GM12874 (cell line): ENCODE results near the gene IYD.

Experiments
- TF ChIP-seq, protein P1 (sequence below): IDR thresholded peaks from 2 replicates; pipeline ENCODE4 v1.5.1; 2011; ENCODE audit warnings: low read depth, mild to moderate bottlenecking, control low read depth, low read length, moderate library complexity; ENCODE audit not compliant: insufficient read depth

The IYD gene

DNA sequence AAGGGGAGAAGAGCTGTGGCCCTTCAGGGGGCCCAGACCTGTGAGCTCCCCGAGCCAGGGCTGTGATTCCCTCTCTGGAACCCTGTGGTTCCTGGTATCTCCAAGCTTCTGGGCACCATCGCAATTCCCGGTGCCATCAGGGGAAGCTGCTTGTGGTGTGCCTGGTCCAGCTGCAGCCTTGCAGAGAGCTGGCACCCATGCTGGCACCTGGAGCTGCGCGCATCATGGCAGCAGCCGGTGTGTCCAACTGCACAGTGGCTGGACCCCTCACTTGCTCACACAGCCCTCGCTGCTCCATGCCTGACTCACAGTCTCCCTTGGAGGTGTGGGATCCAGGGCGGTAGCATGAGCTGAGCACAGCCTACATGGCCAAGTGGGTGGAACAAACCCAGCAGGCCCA lies 56.7 kb downstream of the IYD start:
- TF ChIP-seq, protein P1, sequence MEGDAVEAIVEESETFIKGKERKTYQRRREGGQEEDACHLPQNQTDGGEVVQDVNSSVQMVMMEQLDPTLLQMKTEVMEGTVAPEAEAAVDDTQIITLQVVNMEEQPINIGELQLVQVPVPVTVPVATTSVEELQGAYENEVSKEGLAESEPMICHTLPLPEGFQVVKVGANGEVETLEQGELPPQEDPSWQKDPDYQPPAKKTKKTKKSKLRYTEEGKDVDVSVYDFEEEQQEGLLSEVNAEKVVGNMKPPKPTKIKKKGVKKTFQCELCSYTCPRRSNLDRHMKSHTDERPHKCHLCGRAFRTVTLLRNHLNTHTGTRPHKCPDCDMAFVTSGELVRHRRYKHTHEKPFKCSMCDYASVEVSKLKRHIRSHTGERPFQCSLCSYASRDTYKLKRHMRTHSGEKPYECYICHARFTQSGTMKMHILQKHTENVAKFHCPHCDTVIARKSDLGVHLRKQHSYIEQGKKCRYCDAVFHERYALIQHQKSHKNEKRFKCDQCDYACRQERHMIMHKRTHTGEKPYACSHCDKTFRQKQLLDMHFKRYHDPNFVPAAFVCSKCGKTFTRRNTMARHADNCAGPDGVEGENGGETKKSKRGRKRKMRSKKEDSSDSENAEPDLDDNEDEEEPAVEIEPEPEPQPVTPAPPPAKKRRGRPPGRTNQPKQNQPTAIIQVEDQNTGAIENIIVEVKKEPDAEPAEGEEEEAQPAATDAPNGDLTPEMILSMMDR: no peak

DNA sequence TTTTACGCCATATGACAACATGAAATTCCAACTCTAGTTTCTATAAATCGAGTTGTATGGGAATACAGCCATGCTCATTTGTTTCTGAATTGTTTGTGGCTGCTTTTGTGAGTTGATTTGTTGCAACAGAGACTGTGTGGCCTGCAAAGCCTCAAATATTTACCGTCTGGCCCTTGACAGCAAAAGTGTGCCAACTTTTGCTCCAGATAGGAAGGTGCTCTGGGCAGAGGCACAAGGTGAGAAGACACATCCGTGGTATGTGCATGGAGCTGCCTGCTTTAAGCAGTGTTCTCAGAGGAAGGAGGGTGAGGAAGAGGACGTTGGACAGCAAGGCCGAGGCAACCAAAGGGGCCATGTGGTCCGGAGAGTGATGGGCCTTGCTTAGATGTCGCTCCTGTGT lies 57.4 kb downstream of the IYD start:
- TF ChIP-seq, protein P1: no peak

DNA sequence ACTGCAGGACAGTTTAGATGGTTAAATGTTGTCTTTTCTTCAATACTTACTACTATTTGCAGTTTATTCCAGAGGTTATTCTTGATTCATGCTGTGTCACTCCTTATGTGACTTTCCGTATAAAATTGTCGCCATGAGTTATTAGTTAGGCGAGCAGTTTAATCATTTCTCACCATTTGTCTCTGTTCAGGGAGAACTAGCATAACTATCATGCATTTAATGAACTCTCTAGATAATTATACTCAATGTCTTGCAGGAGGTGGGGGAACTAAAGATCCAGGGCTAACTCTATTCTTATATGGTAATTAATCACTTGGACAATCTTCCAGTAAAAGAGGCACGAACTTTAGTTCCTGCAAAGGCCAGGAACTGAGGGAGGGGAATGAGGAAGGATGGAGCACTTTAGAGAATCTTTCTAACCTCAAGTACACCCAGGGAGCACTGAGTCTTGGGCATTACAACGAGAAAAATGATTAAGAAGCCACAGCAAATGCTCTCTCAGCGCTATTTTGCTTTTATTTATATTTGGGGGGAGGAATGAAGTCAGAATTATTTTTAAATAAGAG lies 58.3 kb downstream of the IYD start:
- TF ChIP-seq, protein P1: no peak

DNA sequence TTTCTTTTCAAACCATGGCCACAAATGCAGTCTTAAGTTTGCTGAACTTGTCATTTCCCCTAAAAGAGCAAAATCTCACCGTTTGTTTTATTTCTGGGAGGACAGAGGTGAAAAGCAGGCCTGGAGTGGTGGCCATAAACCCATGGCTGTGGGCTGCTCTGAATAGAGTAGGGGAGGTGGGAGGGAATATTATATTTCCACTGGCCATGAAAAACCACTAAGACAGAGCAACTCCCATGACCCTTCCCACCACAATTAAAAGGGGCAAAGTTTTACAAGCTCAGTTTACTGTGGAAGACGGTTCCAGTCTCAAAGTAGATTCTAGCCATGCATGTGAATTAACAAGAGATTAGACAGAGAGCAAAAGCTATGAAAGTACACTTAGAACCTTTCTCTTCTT lies 59.0 kb downstream of the IYD start:
- TF ChIP-seq, protein P1: no peak

DNA sequence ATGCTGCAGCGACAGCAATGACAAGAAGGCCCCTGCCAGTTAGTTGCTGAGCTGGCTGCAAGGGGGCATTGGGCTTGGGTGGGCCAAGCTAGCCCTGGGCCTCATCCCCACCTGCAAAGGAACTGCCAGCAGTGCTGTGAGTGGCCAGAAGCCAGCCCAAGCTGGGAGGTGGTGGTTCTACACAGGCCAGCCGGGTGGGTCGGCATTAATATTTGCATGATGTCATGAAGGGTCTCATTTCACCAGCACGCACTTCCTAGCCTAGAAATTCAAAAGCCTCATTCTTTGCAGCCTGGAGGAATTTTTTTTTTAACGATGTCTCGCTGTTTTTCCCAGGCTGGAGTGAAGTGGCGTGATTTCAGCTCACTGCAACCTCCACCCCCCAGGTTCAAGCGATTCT lies 62.0 kb downstream of the IYD start:
- TF ChIP-seq, protein P1: no peak

DNA sequence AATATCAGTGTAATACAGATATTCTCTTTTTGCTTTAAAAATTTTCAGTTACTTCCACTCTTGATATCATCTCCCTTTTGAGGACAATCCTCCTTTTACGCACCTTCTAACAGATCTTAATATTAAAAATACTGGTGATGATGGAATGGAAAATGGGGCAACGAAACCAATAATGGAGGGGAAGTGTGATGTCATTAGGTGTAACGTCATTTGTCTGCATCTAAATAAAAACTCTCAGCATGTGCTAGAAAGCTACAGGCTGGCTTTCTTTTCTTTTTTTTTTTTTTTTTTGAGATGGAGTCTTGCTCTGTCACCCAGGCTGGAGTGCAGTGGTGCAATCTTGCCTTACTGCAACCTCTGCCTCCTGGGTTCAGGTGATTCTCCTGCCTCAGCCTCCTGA lies 66.5 kb downstream of the IYD start:
- TF ChIP-seq, protein P1: no peak

DNA sequence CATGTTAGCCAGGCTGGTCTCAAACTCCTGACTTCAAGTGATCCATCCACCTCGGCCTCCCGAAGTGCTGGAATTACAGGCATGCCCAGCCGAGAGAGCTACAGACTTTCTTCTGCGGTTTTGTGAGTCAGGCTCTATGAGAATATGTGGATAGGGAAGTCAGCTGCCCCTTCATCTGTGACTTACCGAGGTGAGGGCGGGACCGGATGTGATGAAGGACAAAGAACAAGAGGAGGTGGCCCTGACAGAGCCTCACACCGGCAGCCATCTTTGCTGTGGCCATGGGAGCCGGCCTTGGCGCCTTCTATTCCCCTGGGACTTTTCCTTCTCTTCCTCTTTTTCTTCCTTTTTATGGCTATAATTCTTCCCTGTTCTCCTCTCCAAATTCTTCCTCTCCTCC lies 67.0 kb downstream of the IYD start:
- TF ChIP-seq, protein P1: no peak
